ENCODE data around the gene TRPC3.

TRPC3 gene

DNA sequence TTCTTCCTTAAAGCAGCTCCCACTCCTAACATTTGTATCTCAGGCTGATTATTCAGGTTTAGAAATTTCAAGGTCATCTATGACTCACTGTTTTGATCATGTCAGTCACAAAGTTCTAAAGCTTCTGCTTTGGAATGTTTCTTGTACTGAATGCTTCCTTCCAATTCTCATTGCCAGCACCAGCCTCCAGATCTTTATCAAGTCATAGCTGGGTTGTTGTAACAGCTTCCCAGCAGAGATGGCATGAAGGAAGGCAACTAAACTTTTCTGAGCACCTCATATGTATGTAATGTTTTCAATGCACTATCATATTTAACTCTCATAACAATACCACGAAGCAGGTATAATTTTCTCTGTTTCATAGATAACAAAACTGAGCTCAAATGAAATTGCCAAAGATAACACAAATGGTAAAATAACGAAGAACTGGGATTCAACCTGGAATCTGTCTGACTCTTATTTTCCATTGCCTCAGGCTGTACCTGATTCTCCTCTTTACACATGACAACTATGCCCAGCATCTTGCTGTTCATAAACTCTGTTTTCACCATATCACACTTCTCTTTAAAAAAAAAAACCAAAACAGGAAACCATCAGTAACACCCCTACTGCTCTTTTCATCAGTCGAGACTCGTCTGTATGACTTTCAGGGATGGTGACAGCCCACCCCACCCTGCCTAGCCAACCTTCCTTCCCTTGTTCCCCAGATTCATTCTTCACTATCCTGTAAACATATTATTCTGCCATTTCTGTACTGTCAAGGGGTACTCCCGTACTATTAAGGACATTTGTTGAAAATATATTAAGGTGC is 13.4 kb downstream of the TRPC3 start:
- H3K9me3 ChIP-seq: no peaks in the 10 kb centered on the region
- peaks cover 97% of the 10 kb centered on the region for H3K27me3 ChIP-seq
- TF ChIP-seq, protein P1, sequence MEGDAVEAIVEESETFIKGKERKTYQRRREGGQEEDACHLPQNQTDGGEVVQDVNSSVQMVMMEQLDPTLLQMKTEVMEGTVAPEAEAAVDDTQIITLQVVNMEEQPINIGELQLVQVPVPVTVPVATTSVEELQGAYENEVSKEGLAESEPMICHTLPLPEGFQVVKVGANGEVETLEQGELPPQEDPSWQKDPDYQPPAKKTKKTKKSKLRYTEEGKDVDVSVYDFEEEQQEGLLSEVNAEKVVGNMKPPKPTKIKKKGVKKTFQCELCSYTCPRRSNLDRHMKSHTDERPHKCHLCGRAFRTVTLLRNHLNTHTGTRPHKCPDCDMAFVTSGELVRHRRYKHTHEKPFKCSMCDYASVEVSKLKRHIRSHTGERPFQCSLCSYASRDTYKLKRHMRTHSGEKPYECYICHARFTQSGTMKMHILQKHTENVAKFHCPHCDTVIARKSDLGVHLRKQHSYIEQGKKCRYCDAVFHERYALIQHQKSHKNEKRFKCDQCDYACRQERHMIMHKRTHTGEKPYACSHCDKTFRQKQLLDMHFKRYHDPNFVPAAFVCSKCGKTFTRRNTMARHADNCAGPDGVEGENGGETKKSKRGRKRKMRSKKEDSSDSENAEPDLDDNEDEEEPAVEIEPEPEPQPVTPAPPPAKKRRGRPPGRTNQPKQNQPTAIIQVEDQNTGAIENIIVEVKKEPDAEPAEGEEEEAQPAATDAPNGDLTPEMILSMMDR (IDR thresholded peaks at IDR 0.05): no peak
- no peak overlapping the region for H3K4me3 ChIP-seq (ENCODE audit: low read depth in 1 of 2, low read length in 1 of 2)
- H3K27ac ChIP-seq: no peak overlapping the region
- no peaks in the 10 kb centered on the region for H3K36me3 ChIP-seq
- H3K4me1 ChIP-seq (ENCODE audit: control insufficient read depth in 1 of 2, insufficient read depth in 1 of 2, low read depth in 1 of 2, low read length in 1 of 2): no peaks in the 10 kb centered on the region

DNA sequence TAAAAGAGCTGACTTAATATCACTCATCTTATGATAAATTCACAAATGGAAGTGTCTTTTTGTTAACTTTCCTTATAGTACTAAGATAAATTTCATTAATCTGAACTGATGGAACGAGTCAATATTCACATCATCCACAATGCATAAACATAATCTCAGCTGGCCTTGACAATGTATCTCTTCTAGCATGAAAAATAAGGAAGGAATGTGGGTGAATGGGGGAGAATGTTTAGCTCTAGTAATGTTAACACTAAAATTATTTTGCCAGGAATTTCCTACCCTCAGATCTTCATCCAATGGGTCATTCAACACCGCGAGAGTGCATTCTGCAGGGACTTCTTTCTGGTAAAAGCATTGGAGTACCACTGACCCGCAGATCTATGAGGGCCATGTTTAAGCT is 15.8 kb downstream of the TRPC3 start:
- Histone ChIP-seq H3K27me3 (peaks cover 98% of the 10 kb centered on the region), H3K9me3 (no peaks in the 10 kb centered on the region), H3K4me3 (ENCODE audit: low read depth in 1 of 2, low read length in 1 of 2) (no peak overlapping the region), H3K27ac (no peak overlapping the region), H3K4me1 (ENCODE audit: control insufficient read depth in 1 of 2, insufficient read depth in 1 of 2, low read depth in 1 of 2, low read length in 1 of 2) (no peaks in the 10 kb centered on the region), H3K36me3 (no peaks in the 10 kb centered on the region)
- TF ChIP-seq, protein P1 (IDR thresholded peaks at IDR 0.05): no peak

- Histone ChIP-seq H3K36me3 (no peaks in the 10 kb centered on the region), H3K4me1 (ENCODE audit: control insufficient read depth in 1 of 2, insufficient read depth in 1 of 2, low read depth in 1 of 2, low read length in 1 of 2) (no peaks in the 10 kb centered on the region), H3K27me3 (peaks cover 98% of the 10 kb centered on the region), H3K9me3 (no peaks in the 10 kb centered on the region), H3K27ac (no peak overlapping the region), H3K4me3 (ENCODE audit: low read depth in 1 of 2, low read length in 1 of 2) (no peak overlapping the region)
- TF ChIP-seq, protein P1 (IDR thresholded peaks at IDR 0.05): no peak
Observed at GRCh38 chr4:121934635-121935034, 17.2 kb downstream of the TRPC3 start.

- H3K4me1 ChIP-seq (ENCODE audit: control insufficient read depth in 1 of 2, insufficient read depth in 1 of 2, low read depth in 1 of 2, low read length in 1 of 2): no peaks in the 10 kb centered on the region
- no peak overlapping the region for H3K27ac ChIP-seq
- H3K9me3 ChIP-seq: no peaks in the 10 kb centered on the region
- TF ChIP-seq, protein P1 (IDR thresholded peaks at IDR 0.05): no peak
- no peaks in the 10 kb centered on the region for H3K36me3 ChIP-seq
- peaks cover 99% of the 10 kb centered on the region for H3K27me3 ChIP-seq
- H3K4me3 ChIP-seq (ENCODE audit: low read depth in 1 of 2, low read length in 1 of 2): no peak overlapping the region
Observed at GRCh38 chr4:121932212-121932974, 19.5 kb downstream of the TRPC3 start.

DNA sequence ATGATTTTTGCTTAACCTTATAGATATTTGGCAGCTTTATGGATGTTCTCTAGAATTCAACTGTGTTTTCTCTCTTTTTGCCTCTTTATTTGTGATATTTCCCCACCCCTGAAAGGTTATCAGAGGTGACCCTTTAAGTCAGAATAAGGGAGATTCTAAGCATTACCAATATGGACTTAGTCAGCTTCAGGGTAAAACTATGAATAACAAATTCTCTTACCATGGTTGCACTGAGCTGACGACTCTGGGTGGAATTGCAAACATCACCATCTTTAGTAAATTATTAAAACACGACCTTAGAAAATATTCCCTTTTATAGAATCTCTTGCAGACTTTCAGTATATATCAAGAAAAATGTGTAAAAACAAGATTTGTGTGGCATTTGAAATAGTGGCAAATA is 21.6 kb downstream of the TRPC3 start:
- Histone ChIP-seq H3K27me3 (peaks cover 86% of the 10 kb centered on the region), H3K4me1 (ENCODE audit: control insufficient read depth in 1 of 2, insufficient read depth in 1 of 2, low read depth in 1 of 2, low read length in 1 of 2) (no peaks in the 10 kb centered on the region), H3K27ac (no peak overlapping the region), H3K36me3 (no peaks in the 10 kb centered on the region), H3K9me3 (no peaks in the 10 kb centered on the region), H3K4me3 (ENCODE audit: low read depth in 1 of 2, low read length in 1 of 2) (no peak overlapping the region)
- TF ChIP-seq, protein P1 (IDR thresholded peaks at IDR 0.05): no peak
